ENCODE data around the gene TMEM95. TPM values are rescaled to one million over a fixed set of nuclear protein-coding genes. Genes with fewer than 3 reads are reported as not detected.
"Not testable (repeated sequence)": the region's sequence is repeated elsewhere in the genome, so short reads cannot be mapped to it uniquely, and the experiment has no call there.

The TMEM95 gene
- total and polyA plus RNA-seq, 7 donors: not detected

DNA sequence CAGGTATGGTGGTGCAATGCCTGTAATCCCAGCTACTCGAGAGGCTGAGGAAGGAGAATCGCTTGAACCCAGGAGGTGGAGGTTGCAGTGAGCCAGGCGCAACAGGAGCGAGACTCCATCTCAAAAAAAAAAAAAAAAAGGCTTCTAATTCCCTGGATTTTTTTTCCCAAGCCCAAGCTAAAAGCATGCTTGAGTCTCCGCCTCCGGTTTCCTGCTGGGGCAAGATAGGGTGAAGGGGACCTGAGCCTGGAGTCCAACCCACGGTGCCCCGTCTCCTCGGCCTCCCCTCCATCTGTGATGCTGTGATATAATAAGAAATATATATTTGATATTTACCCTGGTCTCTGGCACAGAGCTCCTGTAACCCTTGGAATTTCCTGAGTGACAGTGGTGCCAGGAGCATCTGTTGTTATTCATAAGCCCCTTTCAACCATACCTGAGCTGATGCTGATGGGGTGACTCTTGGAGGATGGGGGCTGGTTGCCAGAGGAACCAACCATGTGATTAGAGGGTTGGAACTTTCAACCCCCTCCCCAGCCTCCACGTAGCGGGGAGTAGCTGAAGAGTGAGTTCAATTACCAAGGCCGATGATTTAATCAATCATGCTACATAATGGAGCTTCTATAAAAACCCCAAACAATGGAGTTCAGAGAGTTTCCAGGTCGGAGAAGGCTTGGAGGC lies 13.1 kb downstream of the TMEM95 start:
- H3K36me3 ChIP-seq (ENCODE audit: insufficient read depth in 1 of 2, low read depth in 1 of 2): no peaks in the 10 kb centered on the region
- intact Hi-C loops (cut with DNase I): loop anchor here in 1 of 2 donors (5.0 kb wide), 1 partner anchor 64 kb away; no protein-coding TSS in a partner anchor
- no peaks in the 10 kb centered on the region for H3K9me3 ChIP-seq
- H3K27me3 ChIP-seq (ENCODE audit: insufficient read depth in 3 of 3, low read length in 2 of 3): peaks cover 0 to 3% (median 0%) of the 10 kb centered on the region in 3 donors
- TF ChIP-seq, protein P1, sequence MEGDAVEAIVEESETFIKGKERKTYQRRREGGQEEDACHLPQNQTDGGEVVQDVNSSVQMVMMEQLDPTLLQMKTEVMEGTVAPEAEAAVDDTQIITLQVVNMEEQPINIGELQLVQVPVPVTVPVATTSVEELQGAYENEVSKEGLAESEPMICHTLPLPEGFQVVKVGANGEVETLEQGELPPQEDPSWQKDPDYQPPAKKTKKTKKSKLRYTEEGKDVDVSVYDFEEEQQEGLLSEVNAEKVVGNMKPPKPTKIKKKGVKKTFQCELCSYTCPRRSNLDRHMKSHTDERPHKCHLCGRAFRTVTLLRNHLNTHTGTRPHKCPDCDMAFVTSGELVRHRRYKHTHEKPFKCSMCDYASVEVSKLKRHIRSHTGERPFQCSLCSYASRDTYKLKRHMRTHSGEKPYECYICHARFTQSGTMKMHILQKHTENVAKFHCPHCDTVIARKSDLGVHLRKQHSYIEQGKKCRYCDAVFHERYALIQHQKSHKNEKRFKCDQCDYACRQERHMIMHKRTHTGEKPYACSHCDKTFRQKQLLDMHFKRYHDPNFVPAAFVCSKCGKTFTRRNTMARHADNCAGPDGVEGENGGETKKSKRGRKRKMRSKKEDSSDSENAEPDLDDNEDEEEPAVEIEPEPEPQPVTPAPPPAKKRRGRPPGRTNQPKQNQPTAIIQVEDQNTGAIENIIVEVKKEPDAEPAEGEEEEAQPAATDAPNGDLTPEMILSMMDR (IDR thresholded peaks at IDR 0.05): no peak
- ATAC-seq (no peak), DNase-seq (no peak)
- no peak overlapping the region for H3K27ac ChIP-seq
- no peaks in the 10 kb centered on the region for H3K4me1 ChIP-seq
- WGBS, 3 donors: 69 to 76% (median 75%) methylated on average over 13 of the region's 13 CpGs
- H3K4me3 ChIP-seq: no peak overlapping the region

DNA sequence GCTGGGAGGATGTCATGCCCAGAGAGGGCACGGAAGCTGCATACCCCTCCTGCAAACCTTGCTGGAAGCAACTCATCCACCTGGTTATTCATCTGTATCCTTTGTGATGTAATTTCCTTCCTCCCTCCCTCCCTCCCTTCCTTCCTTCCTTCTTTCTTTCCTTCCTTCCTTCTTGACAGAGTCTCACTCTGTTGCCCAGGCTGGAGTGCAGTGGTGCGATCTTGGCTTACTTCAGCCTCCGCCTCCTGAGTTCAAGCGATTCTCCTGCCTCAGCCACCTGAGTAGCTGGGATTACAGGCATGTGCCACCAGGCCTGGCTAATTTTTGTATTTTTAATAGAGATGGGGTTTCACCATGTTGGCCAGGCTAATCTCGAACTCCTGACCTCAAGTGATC lies 13.6 kb downstream of the TMEM95 start:
- H3K9me3 ChIP-seq; ATAC-seq; H3K27ac ChIP-seq; H3K36me3 ChIP-seq (ENCODE audit: insufficient read depth in 1 of 2, low read depth in 1 of 2); H3K4me1 ChIP-seq; H3K27me3 ChIP-seq (ENCODE audit: insufficient read depth in 3 of 3, low read length in 2 of 3); H3K4me3 ChIP-seq; DNase-seq: not testable (repeated sequence)
- 79 to 89% (median 80%) methylated on average over 5 of the region's 5 CpGs for WGBS, 3 donors
- intact Hi-C loops (cut with DNase I): loop anchor here in 1 of 2 donors (5.0 kb wide), 1 partner anchor 64 kb away; no protein-coding TSS in a partner anchor

DNA sequence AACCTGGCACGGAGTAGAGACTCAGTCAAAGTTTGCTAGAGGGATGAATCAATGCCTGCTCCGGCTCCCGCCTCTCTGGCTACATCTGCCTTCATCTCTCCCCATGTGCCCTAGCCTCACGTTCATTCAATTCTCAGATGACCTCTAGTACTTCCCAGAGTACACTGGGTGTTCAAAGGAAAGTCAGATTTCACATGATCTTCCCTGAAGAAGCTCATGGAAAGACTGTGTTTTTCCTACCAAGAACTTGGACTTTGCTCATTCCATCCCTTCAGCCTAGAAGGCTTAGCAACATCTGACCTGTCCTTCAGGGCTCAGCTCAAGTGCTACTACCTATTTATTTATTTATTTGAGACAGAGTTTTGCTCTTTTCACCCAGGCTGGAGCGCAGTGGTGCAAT lies 14.9 kb downstream of the TMEM95 start:
- no peak for DNase-seq
- intact Hi-C loops (cut with DNase I): loop anchor here in 1 of 2 donors (5.0 kb wide), 1 partner anchor 62 kb away; no protein-coding TSS in a partner anchor

DNA sequence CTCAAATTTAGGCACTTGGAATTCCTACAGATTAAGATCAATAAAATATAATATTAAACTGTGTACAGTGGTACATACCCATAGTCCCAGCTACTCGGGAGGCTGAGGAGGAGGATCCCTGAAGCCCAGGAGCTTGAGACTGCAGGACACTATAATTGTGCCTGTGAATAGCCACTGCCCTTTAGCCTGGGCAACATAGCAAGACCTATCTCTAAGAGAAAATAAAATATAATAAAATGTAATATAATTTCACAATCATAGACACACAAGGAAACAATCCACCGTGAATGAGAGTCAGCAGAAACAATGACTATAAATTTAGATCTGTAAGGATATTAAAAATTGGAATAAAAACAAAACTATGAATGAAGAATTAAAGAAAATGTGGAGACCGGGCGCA lies 15.9 kb downstream of the TMEM95 start:
- intact Hi-C loops (cut with DNase I): no loop called here
- no peak for ATAC-seq
- no peak for DNase-seq
- WGBS, 3 donors: 74 to 91% (median 81%) methylated on average over 4 of the region's 4 CpGs
- H3K36me3 ChIP-seq (ENCODE audit: insufficient read depth in 1 of 2, low read depth in 1 of 2): no peaks in the 10 kb centered on the region
- H3K9me3 ChIP-seq: no peaks in the 10 kb centered on the region
- H3K4me3 ChIP-seq: no peak overlapping the region
- H3K27me3 ChIP-seq (ENCODE audit: insufficient read depth in 3 of 3, low read length in 2 of 3): peaks cover 0 to 3% (median 0%) of the 10 kb centered on the region in 3 donors
- H3K4me1 ChIP-seq: no peaks in the 10 kb centered on the region
- H3K27ac ChIP-seq: no peak overlapping the region
- TF ChIP-seq, protein P1 (IDR thresholded peaks at IDR 0.05): no peak

More for the DNA sequence above, 14.9 kb downstream of the TMEM95 start:
- H3K9me3 ChIP-seq: no peaks in the 10 kb centered on the region
- no peaks in the 10 kb centered on the region for H3K36me3 ChIP-seq (ENCODE audit: insufficient read depth in 1 of 2, low read depth in 1 of 2)
- TF ChIP-seq, protein P1 (IDR thresholded peaks at IDR 0.05): no peak
- ATAC-seq: no peak
- H3K27ac ChIP-seq: no peak overlapping the region
- 81 to 90% (median 81%) methylated on average over 5 of the region's 5 CpGs for WGBS, 3 donors
- no peak overlapping the region for H3K4me3 ChIP-seq
- H3K4me1 ChIP-seq: no peaks in the 10 kb centered on the region
- H3K27me3 ChIP-seq (ENCODE audit: insufficient read depth in 3 of 3, low read length in 2 of 3): peaks cover 0 to 3% (median 0%) of the 10 kb centered on the region in 3 donors

DNA sequence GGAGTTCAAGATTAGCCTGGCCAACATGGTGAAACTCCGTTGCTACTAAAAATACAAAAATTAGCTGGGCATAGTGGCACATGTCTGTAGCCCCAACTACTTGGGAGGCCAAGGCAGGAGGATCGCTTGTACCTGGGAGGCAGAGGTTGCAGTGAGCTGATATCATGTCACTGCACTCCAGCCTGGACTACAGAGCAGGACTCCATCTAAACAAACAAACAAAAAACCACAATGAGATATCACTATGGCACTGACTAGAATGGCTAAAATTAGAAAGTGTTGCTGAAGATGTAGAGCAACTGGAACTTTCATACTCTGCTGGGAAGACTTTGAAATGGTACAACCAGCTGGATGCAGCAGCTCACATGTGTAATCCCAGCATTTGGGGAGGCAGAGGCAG lies 19.4 kb downstream of the TMEM95 start:
- TF ChIP-seq, protein P1 (IDR thresholded peaks at IDR 0.05): no peak
- Histone ChIP-seq H3K9me3 (no peaks in the 10 kb centered on the region), H3K4me1 (no peaks in the 10 kb centered on the region), H3K36me3 (ENCODE audit: insufficient read depth in 1 of 2, low read depth in 1 of 2) (no peaks in the 10 kb centered on the region), H3K4me3 (no peak overlapping the region), H3K27me3 (ENCODE audit: insufficient read depth in 3 of 3, low read length in 2 of 3) (peaks cover 0 to 3% (median 0%) of the 10 kb centered on the region in 3 donors), H3K27ac (no peak overlapping the region)
- DNase-seq: no peak
- ATAC-seq: no peak
- WGBS, 3 donors: 87 to 96% (median 88%) methylated on average over 2 of the region's 2 CpGs
- intact Hi-C loops (cut with DNase I): no loop called here

Data from psoas muscle (tissue), 8 donors.